ENCODE results near the gene CR2.
A peak's percentile ranks its signal among the peaks of the same experiment; 100 is the strongest.
"Not testable (repeated sequence)": the region's sequence is repeated elsewhere in the genome, so short reads cannot be mapped to it uniquely, and the experiment has no call there.

Gene CR2

GRCh38 chr1:207454046-207454964, at the start of gene CR2:
Gene CR2, plus strand, starts transcription at chr1:207454328. Its CDS starts 91 bp downstream, at chr1:207454419.
- DNase-seq: peak; percentile 71

- DNase-seq: no peak
Observed at GRCh38 chr1:207404849-207405525, 49.1 kb upstream of the CR2 start.

GRCh38 chr1:207405814-207406213, 48.3 kb upstream of the CR2 start:
- DNase-seq: no peak

GRCh38 chr1:207407655-207408260, 46.4 kb upstream of the CR2 start:
- no peak for DNase-seq

GRCh38 chr1:207412845-207413244, 41.3 kb upstream of the CR2 start:
- no peak for DNase-seq

GRCh38 chr1:207414606-207415108, 39.5 kb upstream of the CR2 start:
- peak; percentile 45 for DNase-seq

- DNase-seq: no peak
Observed at GRCh38 chr1:207417076-207417475, 37.1 kb upstream of the CR2 start.

GRCh38 chr1:207418351-207418750, 35.8 kb upstream of the CR2 start:
- no peak for DNase-seq

GRCh38 chr1:207420109-207420508, 34.0 kb upstream of the CR2 start:
- no peak for DNase-seq

GRCh38 chr1:207421078-207421477, 33.0 kb upstream of the CR2 start:
- no peak for DNase-seq

GRCh38 chr1:207423560-207424292, 30.4 kb upstream of the CR2 start:
- no peak for DNase-seq

- no peak for DNase-seq
Observed at GRCh38 chr1:207424570-207425131, 29.5 kb upstream of the CR2 start.

GRCh38 chr1:207427832-207428585, 26.1 kb upstream of the CR2 start:
- no peak for DNase-seq

GRCh38 chr1:207428783-207429182, 25.3 kb upstream of the CR2 start:
- DNase-seq: no peak

GRCh38 chr1:207429963-207430362, 24.2 kb upstream of the CR2 start:
- DNase-seq: no peak

- DNase-seq: no peak
Observed at GRCh38 chr1:207430602-207431001, 23.5 kb upstream of the CR2 start.

GRCh38 chr1:207431508-207431907, 22.6 kb upstream of the CR2 start:
- DNase-seq: no peak

- no peak for DNase-seq
Observed at GRCh38 chr1:207433435-207433834, 20.7 kb upstream of the CR2 start.

- DNase-seq: not testable (repeated sequence)
Observed at GRCh38 chr1:207436746-207437145, 17.4 kb upstream of the CR2 start.

GRCh38 chr1:207440626-207441025, 13.5 kb upstream of the CR2 start:
- DNase-seq: no peak

- DNase-seq: no peak
Observed at GRCh38 chr1:207444514-207445217, 9.5 kb upstream of the CR2 start.

Measured in CD4-positive, alpha-beta T cell treated with Interleukin-15 for 1 hour (primary cell).